ENCODE data around the gene PLEKHA5. TPM values are rescaled to one million over a fixed set of nuclear protein-coding genes. Genes with fewer than 3 reads are reported as not detected.

PLEKHA5 gene
- polyA plus RNA-seq, 1 donor (not counting 4 experiments of a cell fraction or from before 2014, with no cell fraction given) = 21.7 TPM

- Histone ChIP-seq H3K27me3 (ENCODE audit: control insufficient read depth, extremely low read depth, insufficient read depth, low read length) (no peaks in the 10 kb centered on the region), H3K4me3 (ENCODE audit: control insufficient read depth in 2 of 3, extremely low read depth in 1 of 3, insufficient read depth in 2 of 3, low read depth in 1 of 3, low read length in 3 of 3) (no peak overlapping the region), H3K9ac (ENCODE audit: control insufficient read depth, extremely low read depth, insufficient read depth, low read length) (no peak overlapping the region), H3K4me1 (ENCODE audit: control insufficient read depth, extremely low read depth, insufficient read depth, low read length) (peaks cover 14% of the 10 kb centered on the region), H3K9me1 (ENCODE audit: control insufficient read depth, extremely low read depth, insufficient read depth, low read length) (no peaks in the 10 kb centered on the region), H4K20me1 (ENCODE audit: control insufficient read depth, extremely low read depth, insufficient read depth, low read length) (no peaks in the 10 kb centered on the region), H2AFZ (ENCODE audit: control insufficient read depth, low read length) (no peak overlapping the region), H3K9me3 (ENCODE audit: control insufficient read depth, low read depth, low read length) (no peaks in the 10 kb centered on the region), H3K79me2 (ENCODE audit: control insufficient read depth, insufficient read depth, low read length) (no peaks in the 10 kb centered on the region), H3K36me3 (ENCODE audit: control insufficient read depth in 2 of 2, extremely low read depth in 1 of 2, insufficient read depth in 2 of 2, low read length in 2 of 2) (no peaks in the 10 kb centered on the region), H3K4me2 (ENCODE audit: control insufficient read depth, extremely low read depth, insufficient read depth, low read depth, low read length) (no peak overlapping the region), H3K27ac (ENCODE audit: control insufficient read depth, insufficient read depth, low read length) (no peak overlapping the region)
- TF ChIP-seq, protein P1, sequence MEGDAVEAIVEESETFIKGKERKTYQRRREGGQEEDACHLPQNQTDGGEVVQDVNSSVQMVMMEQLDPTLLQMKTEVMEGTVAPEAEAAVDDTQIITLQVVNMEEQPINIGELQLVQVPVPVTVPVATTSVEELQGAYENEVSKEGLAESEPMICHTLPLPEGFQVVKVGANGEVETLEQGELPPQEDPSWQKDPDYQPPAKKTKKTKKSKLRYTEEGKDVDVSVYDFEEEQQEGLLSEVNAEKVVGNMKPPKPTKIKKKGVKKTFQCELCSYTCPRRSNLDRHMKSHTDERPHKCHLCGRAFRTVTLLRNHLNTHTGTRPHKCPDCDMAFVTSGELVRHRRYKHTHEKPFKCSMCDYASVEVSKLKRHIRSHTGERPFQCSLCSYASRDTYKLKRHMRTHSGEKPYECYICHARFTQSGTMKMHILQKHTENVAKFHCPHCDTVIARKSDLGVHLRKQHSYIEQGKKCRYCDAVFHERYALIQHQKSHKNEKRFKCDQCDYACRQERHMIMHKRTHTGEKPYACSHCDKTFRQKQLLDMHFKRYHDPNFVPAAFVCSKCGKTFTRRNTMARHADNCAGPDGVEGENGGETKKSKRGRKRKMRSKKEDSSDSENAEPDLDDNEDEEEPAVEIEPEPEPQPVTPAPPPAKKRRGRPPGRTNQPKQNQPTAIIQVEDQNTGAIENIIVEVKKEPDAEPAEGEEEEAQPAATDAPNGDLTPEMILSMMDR (optimal IDR thresholded peaks at IDR 0.05 in 1 of 3, IDR thresholded peaks at IDR 0.05 in 1 of 3, conservative IDR thresholded peaks at IDR 0.05 in 1 of 3; ENCODE audit: extremely low read depth in 1 of 3, insufficient read depth in 2 of 3, low read length in 3 of 3) = no peak
- no peak for TF ChIP-seq EZH2 (IDR thresholded peaks at IDR 0.05; ENCODE audit: low read length)
- FAIRE-seq (no peak), DNase-seq (ENCODE audit: low read depth, low spot score) (no peak)
- dilution Hi-C loops (cut with MboI; ENCODE audit: extremely low pct_ligation_motif_present, low sequenced_read_pairs) = no loop called here
Observed at GRCh38 chr12:19415563-19415962, 286.0 kb downstream of the PLEKHA5 start.

DNA sequence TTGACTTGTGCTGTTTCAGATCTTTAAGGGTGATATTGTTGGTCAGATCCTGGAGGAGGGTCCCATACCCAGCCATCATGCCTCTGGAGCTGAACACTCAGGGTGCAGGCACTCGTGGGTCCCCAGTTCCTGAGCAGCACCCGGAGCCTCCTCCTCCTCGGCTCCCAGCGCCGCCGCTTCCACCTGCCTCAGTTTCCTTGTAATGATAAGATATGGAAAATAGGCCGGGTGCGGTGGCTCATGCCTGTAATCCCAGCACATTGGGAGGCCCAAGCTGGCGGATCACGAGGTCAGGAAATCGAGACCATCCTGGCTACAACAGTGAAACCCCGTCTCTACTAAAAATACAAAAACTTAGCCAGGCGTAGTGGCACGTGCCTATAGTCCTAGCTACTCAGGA, 289.6 kb downstream of the PLEKHA5 start:
- Histone ChIP-seq H3K4me1 (ENCODE audit: control insufficient read depth, extremely low read depth, insufficient read depth, low read length) (no peaks in the 10 kb centered on the region), H3K27me3 (ENCODE audit: control insufficient read depth, extremely low read depth, insufficient read depth, low read length) (no peaks in the 10 kb centered on the region), H3K9me3 (ENCODE audit: control insufficient read depth, low read depth, low read length) (no peaks in the 10 kb centered on the region), H3K27ac (ENCODE audit: control insufficient read depth, insufficient read depth, low read length) (no peak overlapping the region), H2AFZ (ENCODE audit: control insufficient read depth, low read length) (no peak overlapping the region), H3K4me2 (ENCODE audit: control insufficient read depth, extremely low read depth, insufficient read depth, low read depth, low read length) (no peak overlapping the region), H3K4me3 (ENCODE audit: control insufficient read depth in 2 of 3, extremely low read depth in 1 of 3, insufficient read depth in 2 of 3, low read depth in 1 of 3, low read length in 3 of 3) (no peak overlapping the region), H3K9ac (ENCODE audit: control insufficient read depth, extremely low read depth, insufficient read depth, low read length) (no peak overlapping the region), H3K79me2 (ENCODE audit: control insufficient read depth, insufficient read depth, low read length) (no peaks in the 10 kb centered on the region), H3K36me3 (ENCODE audit: control insufficient read depth in 2 of 2, extremely low read depth in 1 of 2, insufficient read depth in 2 of 2, low read length in 2 of 2) (no peaks in the 10 kb centered on the region), H3K9me1 (ENCODE audit: control insufficient read depth, extremely low read depth, insufficient read depth, low read length) (no peaks in the 10 kb centered on the region), H4K20me1 (ENCODE audit: control insufficient read depth, extremely low read depth, insufficient read depth, low read length) (no peaks in the 10 kb centered on the region)
- FAIRE-seq (no peak), DNase-seq (ENCODE audit: low read depth, low spot score) (no peak)
- dilution Hi-C loops (cut with MboI; ENCODE audit: extremely low pct_ligation_motif_present, low sequenced_read_pairs) = no loop called here
- no peak for TF ChIP-seq EZH2 (IDR thresholded peaks at IDR 0.05; ENCODE audit: low read length)
- TF ChIP-seq, protein P1 (optimal IDR thresholded peaks at IDR 0.05 in 1 of 3, IDR thresholded peaks at IDR 0.05 in 1 of 3, conservative IDR thresholded peaks at IDR 0.05 in 1 of 3; ENCODE audit: extremely low read depth in 1 of 3, insufficient read depth in 2 of 3, low read length in 3 of 3) = no peak

Measured in keratinocyte (primary cell).